WI38 (cell line): ENCODE data around the gene QRICH2.
"Not testable (repeated sequence)": the region's sequence is repeated elsewhere in the genome, so short reads cannot be mapped to it uniquely, and the experiment has no call there.

Experiments
- H3K4me3 ChIP-seq: 2 replicates; pipeline ENCODE4 v1.5.1; 2011; ENCODE audit warnings: low read depth, mild to moderate bottlenecking, control low read depth, low read length
- CTCF ChIP-seq: IDR thresholded peaks from 2 replicates; pipeline ENCODE4 v1.5.1; 2012; ENCODE audit warnings: low read depth, mild to moderate bottlenecking, control low read depth, low read length

QRICH2 gene

GRCh38 chr17:76252040-76252954, 55.8 kb downstream of the QRICH2 start:
- 0 out of 2 replicates have a peak overlapping the region, but pooled peaks have one; percentile 1 for H3K4me3 ChIP-seq
- TF ChIP-seq CTCF: no peak

DNA sequence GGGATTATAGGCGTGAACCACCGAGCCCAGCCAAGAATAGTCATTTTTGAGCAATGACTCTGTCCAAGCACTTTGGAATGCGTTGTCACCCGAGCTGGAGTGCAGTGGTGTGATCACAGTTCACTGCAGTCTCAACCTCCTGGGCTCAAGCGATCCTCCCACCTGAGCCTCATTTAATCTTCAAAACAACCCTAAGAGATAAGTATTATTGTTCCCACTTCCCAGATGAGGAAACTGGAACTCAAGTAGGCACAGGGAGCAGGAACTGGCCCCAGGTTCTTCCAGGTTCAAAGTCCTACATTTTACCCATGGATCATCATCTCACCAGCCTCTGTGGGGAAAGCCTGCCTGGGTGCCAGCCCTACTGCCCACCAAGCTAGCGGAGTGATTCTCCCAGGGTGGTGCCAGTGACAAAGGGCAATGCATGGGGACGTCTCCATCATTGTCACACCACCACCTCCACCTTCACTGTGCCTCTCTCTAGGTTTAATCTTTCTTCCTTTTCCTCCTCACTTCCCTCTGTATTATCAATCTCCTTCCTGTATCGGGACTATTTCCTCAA, 56.5 kb downstream of the QRICH2 start:
- no peak overlapping the region for H3K4me3 ChIP-seq
- no peak for TF ChIP-seq CTCF

DNA sequence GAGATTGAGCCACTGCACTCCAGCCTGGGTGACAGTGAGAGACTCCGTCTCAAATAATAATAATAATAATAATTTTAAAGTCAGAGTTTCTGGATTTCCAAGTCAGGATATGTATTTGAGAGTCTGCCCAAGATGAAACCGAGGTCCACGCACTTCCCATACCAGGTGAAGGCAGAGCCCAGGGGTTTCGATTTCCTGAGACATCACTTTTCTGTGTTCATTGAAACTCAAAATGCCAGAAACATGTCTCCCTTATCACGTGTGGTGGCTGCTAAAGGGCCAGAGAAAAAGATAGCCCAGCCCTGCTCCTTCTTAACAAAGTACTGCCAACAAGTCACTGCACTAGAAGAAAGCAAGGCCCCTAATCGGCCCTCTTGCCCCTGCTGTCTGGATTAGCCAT, 57.9 kb downstream of the QRICH2 start:
- H3K4me3 ChIP-seq: no peak overlapping the region
- no peak for TF ChIP-seq CTCF

DNA sequence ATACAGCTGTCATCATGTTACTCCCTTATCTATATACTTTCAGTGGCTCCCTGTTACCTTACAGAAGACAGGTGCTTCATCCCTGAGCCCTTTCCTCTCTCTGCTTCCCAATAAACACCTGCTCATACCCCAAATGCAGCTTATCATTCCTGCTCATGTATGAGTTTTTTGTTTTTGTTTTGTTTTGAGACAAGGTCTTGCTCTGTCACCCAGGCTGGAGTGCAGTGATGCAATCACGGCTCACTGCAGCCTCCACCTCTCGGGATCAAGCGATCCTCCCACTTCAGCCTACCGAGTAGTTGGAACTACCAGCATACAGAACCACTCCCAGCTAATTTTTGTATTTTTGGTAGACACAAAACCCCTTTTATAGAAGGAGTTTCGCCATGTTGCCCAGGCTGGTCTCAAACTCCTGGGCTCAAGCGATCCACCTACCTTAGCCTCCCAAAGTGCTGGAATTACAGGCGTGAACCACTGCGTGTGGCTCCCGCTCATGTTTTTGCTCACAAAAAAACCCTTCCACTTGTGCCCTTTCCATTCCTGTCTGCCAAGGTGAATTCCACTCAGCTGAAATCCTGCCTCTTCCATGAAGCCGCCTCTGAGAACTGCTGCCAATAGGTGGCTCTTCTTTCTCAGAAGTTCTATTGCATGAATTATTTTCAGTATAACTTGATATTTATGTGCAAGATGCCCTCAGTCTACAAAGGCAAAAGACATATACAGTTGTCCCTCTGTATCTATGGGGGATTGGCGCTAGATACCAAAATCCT, 59.9 kb downstream of the QRICH2 start:
- H3K4me3 ChIP-seq: no peak overlapping the region
- TF ChIP-seq CTCF: no peak

GRCh38 chr17:76247304-76247703, 60.8 kb downstream of the QRICH2 start:
- H3K4me3 ChIP-seq: no peak overlapping the region
- no peak for TF ChIP-seq CTCF

GRCh38 chr17:76246080-76247066, 61.7 kb downstream of the QRICH2 start:
- no peak overlapping the region for H3K4me3 ChIP-seq
- no peak for TF ChIP-seq CTCF

GRCh38 chr17:76244721-76245120, 63.4 kb downstream of the QRICH2 start:
- H3K4me3 ChIP-seq: not testable (repeated sequence)
